NCI-H2171 treated with DMSO at 0.1 percent for 48 hours (cell line): Measurements from ENCODE around the gene CD38.

Experiments
- DNase-seq: peaks from one replicate; lab custom pipeline; 2025; lab: John Stamatoyannopoulos, UW

CD38 gene

DNA sequence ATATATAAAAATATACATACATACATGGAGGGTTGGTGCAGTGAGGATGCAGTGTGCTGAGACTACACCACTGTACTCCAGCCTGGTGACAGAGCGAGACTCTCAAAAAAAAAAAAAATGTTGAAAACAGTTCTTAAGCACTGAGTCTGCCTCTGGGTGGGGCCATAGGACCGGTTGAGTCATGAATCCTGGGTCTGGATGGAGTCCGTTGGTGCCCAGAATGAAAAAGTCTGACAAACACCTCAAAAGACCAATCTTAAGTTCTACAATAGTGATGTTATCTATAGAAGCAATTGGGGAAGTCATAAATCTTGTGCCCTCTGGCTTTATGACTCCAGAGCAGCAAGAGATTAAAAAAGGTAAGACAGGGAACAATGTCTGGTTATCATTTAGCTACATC is 90.0 kb downstream of the CD38 start:
- no peak for DNase-seq

DNA sequence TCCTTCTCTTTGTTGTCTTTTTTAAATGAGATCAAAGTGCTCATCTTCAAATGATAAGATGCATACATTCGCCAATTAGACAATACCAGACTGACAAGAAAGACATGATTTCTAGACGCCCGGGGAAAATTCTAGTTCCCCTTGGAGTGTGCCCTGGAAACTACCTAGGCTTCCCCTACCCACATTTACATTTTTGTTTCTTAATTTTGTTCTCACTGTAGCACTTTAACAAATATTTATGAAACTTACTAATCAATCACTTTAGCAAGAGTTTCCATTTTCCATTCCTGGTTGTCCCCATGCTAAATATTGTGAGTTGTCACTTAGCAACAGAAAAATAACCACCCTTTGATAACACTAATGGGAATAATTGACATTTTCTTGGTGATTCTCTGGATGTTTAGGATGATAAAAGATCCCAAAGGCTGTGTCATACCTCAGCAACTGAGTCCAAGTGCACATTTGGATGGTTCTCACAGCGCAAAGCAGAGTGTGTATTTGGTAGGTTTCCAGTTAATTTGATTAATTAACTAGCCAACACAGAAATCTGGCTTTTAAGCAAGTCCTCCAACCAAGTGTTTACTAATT is 90.8 kb downstream of the CD38 start:
- DNase-seq = no peak

DNA sequence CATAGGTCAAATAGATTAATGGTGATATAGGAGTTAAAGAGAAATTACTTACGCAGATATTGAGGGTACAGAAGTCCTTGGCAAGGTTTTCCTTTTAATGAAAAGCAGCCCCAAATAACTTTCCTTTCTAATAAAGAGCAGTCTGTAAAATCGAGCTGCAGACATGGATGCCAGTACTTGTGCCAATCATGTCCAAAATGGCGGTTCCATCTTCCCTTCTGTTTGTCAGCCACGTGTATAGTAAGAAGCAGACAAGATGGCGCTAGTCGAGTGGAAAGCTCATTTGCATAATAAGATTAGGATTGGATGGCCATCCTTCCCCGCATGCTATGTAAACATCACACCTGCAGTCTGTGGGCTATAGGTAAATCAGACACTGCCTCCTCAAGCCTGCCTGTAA is 92.0 kb downstream of the CD38 start:
- DNase-seq = peak; percentile 1

DNA sequence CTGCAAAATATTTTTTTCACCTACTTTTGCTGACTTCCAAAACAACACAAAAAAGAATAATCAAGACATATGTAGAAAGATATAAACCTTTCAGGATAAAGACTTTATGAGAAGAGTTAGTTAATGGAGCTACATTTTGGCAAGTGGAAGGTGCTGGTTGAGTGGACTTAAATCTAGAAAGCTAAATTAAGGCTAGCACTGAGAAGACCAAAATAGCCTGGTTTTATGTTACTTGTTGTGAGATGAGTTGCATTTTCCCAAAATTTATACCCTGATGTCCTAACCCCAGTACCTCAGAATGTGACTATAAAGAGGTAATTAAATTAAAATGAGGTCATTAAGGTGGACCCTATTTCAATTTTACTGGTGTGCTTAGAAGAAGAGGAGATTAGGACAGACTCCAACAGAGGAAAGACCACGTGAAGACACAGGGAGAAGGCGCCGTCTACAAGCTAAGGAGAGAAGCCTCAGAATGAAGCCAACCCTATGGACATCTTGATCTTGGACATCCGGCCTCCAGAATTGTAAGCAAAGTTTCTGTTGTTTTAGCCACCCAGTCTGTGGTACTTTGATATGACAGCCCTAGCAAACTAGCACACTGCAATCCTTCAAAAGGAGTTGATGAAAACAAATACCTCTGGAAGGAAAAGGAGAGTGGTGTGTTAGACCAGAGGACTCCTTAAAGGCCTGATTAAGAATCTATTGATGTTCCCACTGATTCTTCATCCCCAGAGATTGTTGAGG is 93.0 kb downstream of the CD38 start:
- no peak for DNase-seq

DNA sequence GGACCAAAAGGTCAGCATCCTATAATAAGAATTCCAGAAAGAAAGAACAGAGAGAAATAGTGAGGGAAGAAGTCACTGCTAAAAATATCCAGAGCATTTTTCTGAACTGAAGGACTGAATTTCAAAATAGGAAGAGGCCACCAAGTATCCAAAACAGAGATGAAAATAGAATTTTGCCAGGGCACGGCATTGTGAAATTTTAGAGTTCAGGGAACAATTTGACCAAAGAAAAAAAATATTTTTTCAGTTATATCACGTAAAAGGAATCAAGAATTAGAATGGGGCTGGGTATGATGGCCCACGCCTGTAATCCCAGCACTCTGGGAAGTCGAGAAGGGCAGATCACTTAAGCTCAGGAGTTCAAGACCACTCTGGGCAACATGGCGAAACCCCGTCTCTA is 95.0 kb downstream of the CD38 start:
- no peak for DNase-seq

DNA sequence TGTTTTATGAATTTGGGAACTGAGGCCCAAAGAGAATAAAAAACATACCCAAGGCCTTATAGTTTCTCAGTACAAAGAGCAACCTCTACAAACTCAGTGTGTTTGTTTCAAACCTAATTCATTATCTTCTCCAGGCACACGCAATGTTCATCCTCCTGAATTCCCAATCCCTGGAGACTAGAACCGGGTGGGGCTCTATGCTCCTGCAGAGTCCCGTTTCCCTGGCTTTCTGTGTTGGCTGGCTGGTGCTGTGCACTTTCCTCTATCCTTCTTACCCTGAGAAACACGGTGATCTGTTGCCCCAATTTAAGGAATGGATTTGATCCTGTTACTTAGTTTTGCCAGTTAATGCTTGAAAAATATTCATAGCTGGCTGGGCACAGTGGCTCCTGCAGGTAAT is 96.5 kb downstream of the CD38 start:
- DNase-seq = no peak

DNA sequence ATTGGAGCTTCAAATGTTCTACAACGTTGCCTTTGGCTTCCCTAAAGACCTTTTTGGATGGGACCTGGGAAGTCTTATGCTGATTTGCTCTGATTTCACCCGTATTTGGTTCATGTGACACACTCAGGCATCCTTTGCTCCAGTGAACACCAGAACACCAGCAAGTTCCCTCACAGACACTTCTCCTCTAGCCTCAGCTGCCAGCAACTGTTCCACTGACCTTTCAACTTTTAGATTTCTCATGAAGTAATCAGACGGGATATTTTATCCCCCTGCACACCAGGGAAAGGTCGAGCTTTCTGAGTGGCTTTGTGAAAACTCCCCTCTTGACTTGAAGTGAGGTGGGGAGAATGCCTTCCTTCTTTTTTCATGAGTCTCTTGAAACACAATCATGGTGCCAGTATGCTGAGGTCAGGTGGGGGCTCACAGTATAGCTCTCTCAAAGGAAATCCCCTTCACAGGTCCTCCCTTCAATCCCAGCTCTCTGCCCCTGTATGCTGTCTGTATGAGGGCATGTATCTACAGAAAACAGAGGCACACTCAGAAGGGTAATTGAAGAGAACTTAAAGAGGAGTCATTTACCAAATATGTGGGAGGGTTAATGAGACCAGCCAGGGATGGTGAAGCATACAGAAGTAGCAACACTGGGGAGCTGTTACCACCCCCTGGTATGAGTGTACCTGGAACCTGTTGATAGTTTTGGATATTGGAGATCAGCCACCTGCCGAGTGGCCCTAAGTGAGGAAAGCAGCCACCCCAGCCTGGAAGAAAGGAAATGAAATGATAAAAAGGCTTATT is 97.7 kb downstream of the CD38 start:
- DNase-seq = no peak

DNA sequence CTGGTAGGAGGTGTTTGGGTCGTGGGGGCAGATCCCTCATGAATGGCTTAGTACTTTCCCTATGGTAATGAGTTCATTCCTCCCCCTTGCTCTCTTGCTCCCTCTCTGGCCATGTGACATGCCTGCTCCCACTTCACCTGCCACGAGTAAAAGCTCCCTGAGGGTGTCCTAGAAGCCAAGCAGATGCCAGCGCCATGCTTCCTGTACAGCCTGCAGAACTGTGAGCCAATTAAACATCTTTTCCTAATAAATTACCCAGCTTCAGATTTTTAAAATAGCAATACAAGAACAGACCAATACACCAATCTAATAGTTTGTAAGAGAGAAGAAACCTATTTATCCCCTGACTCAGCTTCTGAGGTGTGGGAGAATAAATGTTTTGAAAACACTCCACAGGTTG is 99.9 kb downstream of the CD38 start:
- DNase-seq = no peak

DNA sequence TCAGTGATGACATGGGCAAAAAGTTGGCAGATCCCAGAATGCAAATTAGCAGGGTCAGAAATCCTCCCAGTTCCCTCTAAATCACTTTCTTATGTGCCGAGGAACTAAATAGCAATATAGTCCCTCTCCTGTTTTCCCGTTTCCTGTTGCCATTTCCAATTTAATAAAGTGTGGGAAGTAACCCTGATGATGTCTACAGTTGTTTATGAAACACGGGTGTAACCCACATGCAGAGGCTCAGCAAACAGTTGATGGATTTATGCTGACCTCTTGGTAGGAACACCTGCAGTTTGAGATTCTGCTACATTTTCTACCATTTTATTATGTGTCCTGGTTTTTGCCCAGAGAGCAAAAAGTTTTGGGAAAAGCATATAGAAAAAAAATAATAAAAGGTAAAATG is 103.7 kb downstream of the CD38 start:
- DNase-seq = no peak

DNA sequence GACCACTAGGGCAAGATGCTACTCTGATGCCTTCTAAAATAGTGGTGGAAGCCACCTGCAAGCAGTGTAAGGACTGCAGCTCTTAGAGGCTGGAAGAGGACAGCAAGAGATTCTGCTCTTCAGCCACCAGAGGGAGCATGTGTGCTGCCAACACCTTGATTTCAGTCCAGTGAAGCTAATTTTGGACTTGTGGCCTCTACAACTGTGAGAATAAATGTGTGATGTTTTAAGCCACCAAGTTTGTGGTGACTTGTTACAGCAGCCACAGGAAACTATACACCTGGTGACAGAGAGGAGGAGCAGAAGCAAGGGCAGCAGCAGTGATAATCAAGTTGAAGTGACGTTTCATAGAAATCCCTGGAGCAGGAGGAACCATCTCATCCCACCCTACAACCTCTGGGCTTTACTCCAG is 104.6 kb downstream of the CD38 start:
- DNase-seq = peak; percentile 24

DNA sequence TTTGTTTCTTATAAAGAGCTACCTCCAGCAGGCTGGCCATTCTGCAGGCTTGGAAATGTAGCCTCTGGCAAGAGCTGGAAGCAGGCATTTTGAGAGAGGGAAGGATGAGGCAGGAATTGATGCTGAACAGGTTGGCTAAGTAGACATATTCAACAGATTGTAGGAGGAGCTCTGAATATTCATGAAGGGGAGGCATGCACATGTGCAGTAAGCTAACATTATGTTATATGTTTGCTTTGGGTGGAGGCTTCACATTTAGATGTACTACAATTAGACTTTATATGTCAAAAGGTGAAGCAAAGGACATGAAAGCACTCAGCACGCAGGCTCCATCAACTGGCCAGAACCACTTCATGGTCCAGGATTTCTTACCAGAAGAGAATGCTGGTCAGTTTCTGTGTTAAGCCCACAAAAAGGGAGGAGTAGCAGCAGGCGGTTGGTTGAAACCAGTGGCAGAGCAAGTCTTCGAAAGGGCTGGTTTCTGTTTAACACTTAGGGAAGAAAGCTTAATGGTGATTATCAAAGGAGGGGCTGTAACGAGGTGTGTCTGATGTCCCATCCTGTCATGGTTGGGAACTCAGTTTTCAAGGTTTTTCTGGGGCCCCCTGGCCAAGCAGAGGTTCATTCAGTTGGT is 105.6 kb downstream of the CD38 start:
- no peak for DNase-seq

DNA sequence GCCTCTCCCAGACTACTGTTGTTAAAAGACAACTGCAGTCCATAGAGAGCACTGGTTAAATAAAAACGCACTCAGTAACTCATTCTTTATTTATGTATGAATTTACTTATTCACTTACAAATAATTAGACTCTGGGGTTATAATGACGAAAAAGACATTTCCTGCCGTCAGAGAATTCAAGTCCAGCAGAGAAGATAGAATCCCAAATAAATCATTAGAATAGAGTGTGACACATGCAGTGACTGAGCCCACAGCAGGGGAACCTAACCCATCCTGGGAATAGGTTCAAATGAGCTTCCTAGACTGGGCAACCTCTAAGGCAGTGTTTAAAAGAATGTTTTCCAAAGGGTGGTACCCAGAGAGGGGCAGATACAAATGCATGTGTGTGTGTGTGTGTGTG is 106.5 kb downstream of the CD38 start:
- DNase-seq = no peak

DNA sequence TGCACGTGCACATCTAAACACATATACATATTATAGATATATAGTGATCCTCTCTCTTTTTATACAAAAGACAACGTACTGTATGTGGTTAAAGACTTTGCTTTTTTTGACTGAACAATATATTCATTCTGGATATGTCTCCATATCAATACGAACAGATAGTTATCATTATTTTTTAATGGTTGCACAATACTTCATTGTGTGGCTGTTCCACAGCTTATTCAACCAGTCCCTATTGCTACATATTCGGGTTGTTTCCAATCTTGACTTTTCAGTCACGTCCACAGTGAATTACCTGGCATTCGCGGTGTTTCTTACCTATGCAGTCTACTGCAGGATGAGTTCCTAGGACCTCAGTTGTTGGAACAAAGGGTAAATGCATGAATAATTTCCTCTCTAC is 107.3 kb downstream of the CD38 start:
- DNase-seq = no peak

DNA sequence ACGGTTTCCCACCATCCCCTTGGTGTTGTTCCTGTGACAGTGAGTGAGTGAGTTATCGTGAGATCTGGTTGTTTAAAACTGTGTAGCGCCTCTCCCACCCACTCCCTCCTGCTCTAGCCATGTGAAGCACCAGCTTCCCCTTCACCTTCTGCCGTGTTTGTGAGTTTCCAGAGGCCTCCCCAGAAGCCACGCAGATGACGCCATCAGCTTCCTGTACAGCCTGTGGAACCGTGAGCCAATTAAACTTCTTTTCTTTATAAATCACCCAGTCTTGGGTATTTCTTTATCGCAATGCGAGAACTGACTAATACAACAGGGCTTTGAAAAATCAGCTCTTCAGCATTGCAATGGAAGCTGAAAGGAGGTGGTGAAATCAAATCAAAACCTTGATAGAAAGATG is 110.4 kb downstream of the CD38 start:
- DNase-seq = no peak

DNA sequence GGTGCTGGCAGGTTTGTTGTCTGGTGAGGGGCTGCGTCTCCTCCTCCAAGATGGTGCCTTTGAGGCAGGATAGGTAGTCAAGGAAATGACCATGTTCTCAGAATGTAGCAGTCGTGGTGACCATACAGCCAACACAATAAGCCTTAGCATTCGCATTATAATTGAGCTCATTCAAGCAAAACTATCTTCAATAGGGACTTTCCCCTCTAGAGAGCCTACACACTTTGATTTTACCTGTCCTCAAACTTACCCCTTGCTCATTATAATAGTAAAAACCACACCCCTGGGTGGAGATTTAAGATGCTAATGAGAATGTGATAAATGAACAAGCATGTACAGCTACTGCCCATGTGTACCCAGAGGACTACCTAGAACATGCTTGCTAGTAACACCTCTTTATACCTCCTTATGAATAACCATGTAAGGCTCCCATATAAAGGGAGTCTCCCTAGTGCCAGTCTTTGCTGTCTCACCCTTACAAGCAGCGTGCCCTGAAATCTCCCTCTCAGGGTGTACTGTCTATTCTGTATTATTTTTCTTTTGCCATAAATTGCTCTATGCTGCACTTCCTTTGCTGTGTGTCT is 112.2 kb downstream of the CD38 start:
- no peak for DNase-seq

DNA sequence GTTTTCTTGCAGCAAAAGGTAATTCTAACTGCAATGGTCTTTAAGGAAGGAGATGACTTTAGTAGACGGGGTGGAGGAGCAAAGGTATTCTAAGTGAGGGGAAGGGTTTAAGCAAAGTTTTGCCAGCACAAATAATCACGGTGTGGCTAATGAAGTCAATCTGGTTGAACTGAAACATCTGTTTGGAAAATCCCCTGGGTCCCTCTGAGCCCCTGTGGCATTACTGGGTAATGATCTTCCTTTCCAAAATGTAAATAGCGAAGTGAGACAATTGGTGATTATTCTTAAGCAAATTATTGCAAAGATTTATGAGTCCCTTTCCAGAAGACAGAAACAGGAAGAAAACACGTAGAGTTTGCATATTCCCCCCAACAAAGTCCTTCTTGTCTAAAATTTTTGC is 113.2 kb downstream of the CD38 start:
- no peak for DNase-seq

DNA sequence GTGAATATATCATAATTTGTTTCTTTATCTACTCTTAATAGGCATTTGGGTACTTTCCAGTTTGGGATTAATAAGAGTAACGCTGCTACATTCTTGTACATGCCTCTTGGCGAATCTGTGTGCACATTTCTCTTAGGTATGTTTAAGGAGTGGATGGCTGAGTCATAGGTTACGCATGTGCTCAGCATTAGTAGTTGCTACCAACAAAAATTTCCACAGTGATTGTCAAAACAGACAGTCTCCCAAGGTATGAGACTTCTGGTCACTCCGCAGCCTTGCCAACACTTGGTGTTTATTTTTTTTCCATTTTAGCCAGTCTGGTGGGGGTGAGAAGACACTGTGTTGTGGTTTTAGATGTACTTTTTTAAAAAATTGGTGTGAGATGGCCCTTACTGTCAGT is 115.8 kb downstream of the CD38 start:
- no peak for DNase-seq

DNA sequence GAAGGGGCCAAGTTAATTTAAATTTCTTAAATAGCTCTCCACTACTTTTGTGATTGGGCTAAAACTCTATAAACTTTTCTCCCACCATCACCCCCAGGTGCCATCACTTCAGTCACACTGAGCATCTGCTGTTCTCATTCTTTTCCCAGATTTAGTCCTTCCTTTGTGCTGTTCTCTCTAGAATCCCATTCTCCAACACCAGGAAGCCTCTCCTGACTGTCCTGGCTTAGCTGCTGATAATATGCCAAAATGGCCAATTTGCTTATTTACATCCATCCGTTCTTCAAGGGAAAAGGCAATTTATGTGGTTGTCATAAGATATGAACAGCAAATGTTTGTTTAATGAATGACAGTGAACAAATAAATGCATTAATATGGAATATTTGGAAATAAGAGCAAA is 116.3 kb downstream of the CD38 start:
- no peak for DNase-seq

DNA sequence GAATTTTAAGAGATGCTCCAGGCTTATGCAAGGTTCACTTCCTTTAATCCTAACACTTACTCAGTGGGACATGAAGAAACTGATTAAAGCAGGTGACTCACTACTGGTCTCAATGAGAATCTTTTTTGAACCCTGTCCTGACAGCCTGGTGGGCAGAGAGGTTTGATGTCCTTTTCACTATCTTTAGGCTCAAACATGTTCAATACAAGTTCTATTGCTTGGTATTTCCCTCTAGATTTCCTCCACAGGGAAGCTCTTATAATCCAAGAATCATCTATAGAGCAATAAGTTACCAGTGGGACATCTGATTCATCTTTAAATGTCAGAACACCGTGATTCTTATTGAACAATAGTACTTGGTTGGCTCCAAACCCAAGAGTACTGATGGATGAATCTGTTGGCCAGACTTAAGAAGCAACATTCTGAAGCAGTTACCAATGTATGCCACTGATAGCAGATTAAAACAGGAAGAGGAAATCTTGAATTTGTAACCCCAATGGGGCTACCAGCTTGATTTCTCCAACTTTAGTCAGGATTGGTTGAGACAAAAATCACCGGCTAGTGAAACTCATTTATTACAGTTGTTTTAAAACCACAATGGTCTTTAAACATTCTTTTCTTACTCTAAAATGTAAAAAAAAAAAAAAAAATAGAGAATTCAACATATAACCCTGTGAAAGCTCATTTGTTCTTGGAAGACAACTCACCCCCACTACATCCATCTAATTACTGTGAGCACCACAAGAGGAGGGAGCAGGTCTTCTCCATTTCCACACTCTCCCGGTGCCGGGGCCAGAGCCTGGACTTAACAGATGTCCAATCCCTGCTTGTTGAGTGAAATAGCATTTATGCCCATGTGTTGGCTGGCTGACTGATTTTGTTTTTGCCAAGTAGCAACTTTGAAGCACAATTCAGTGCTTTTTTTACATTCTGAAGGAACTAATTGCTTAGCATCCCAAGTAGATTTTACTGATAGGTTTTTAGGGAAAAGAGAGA is 117.1 kb downstream of the CD38 start:
- DNase-seq = no peak

DNA sequence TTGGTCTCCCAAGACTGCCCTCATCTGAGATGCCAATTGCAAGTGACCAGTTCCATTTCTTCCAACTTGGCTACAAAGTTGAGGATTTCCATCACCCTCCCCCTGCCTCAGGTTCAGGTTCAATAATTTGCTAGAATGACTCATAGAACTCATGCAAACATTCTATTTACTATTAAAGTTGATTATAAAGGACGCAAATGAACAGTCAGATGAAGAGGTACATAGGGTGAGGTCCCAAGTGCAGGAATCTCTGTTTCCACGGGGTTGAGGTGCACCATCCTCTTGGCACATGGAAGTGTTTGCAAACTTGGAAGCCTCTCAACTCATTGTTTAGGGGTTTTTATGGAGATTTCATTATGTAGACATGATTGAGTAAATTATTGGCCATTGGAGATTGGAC is 119.4 kb downstream of the CD38 start:
- DNase-seq = no peak

DNA sequence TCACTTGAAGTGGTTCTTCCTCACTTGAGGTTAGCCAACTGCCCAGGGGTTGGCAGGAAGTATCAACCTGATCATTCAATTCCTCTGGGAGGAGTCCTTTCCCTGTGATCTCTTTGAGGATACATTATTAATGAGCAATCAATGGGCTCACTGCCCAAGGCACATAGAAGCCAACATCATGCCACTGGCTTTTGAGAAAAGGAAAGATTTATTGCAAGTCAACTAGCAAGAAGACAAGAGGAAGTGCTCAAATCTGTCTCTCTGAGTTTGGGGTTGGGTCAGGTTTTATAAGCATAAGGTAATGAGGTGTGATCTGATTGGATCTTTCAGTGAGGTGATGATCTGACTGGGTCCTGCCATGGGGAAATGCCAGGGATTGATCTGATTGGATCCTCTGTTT is 120.8 kb downstream of the CD38 start:
- no peak for DNase-seq
